GM21447 (cell line): Measurements from ENCODE around the gene DYSF.

Experiments used
- ATAC-seq: cut with Tn5 transposase; IDR thresholded peaks from one replicate; pipeline ENCODE4 v1.9.1; 2021; ENCODE audit not compliant: unreplicated experiment

Gene DYSF

GRCh38 chr2:71498261-71498701 lies 44.9 kb downstream of the DYSF start:
- ATAC-seq: no peak

GRCh38 chr2:71499691-71500090 lies 46.3 kb downstream of the DYSF start:
- ATAC-seq: no peak

- no peak for ATAC-seq
Measured at GRCh38 chr2:71500426-71501079, 47.2 kb downstream of the DYSF start.

- no peak for ATAC-seq
Measured at GRCh38 chr2:71502941-71503738, 49.8 kb downstream of the DYSF start.

GRCh38 chr2:71503837-71504236 lies 50.5 kb downstream of the DYSF start:
- ATAC-seq: no peak

GRCh38 chr2:71504611-71505010 lies 51.2 kb downstream of the DYSF start:
- ATAC-seq: no peak

GRCh38 chr2:71505086-71505769 lies 51.9 kb downstream of the DYSF start:
- ATAC-seq: no peak

- ATAC-seq: no peak
Measured at GRCh38 chr2:71505770-71506140, 52.4 kb downstream of the DYSF start.

GRCh38 chr2:71506222-71507153 lies 53.1 kb downstream of the DYSF start:
- no peak for ATAC-seq

GRCh38 chr2:71507476-71507875 lies 54.1 kb downstream of the DYSF start:
- no peak for ATAC-seq

- no peak for ATAC-seq
Measured at GRCh38 chr2:71510196-71510807, 56.9 kb downstream of the DYSF start.

- no peak for ATAC-seq
Measured at GRCh38 chr2:71510938-71511337, 57.6 kb downstream of the DYSF start.

- ATAC-seq: no peak
Measured at GRCh38 chr2:71511776-71512175, 58.4 kb downstream of the DYSF start.

- ATAC-seq: no peak
Measured at GRCh38 chr2:71512386-71512785, 59.0 kb downstream of the DYSF start.

- no peak for ATAC-seq
Measured at GRCh38 chr2:71513096-71513495, 59.7 kb downstream of the DYSF start.

- no peak for ATAC-seq
Measured at GRCh38 chr2:71513721-71514120, 60.4 kb downstream of the DYSF start.

- ATAC-seq: no peak
Measured at GRCh38 chr2:71516253-71516888, 63.0 kb downstream of the DYSF start.

- no peak for ATAC-seq
Measured at GRCh38 chr2:71517851-71518250, 64.5 kb downstream of the DYSF start.

- no peak for ATAC-seq
Measured at GRCh38 chr2:71521436-71521950, 68.1 kb downstream of the DYSF start.

GRCh38 chr2:71524476-71524875 lies 71.1 kb downstream of the DYSF start:
- ATAC-seq: no peak
